ENCODE measurements around the gene RAD51C.

- TF ChIP-seq CTCF (IDR thresholded peaks at IDR 0.05) (no peak), EZH2 (IDR thresholded peaks at IDR 0.05) (no peak)
Measured at GRCh38 chr17:58753026-58753425, 60.6 kb downstream of the RAD51C start.

Data from neural progenitor cell (in vitro differentiated cells).